Stimulated activated CD8-positive, alpha-beta memory T cell treated with anti-CD3 and anti-CD28 coated beads, Interleukin-7, amount 100 ng/mL, for 1 hour (primary cell): ENCODE data around the gene S100A10.

Experiments
- DNase-seq, 2 donors: peaks; one replicate each; pipeline ENCODE4 v3.0.0-alpha.2; 2020; ENCODE audit warnings: low read depth in 2 of 2

Gene S100A10

GRCh38 chr1:152013664-152014237 lies 20.1 kb upstream of the S100A10 start:
- no peak for DNase-seq

- no peak for DNase-seq
These were observed 16.0 kb upstream of the S100A10 start for GRCh38 chr1:152009691-152010090.

DNA sequence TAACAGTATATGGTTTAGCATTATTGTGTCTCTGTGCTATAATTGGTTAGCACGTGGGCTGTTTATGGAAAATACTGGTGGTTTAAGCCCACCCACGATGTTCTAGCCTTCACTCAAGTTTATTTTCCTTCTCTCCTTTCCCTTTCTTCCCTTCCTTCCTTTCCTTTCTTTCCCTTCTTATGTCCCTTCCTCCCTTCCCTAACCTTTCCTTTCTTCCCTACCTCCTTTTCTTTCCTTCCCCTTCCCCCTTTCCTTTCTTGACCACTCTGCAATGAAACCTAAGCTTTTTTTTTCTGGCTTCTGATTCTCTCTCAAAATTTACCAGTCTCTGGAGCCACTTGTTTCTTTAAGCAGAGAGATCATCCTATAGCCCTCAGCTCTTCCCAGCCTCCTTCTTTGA lies 13.4 kb upstream of the S100A10 start:
- no peak for DNase-seq

GRCh38 chr1:152005360-152005912 lies 11.8 kb upstream of the S100A10 start:
- no peak for DNase-seq

DNA sequence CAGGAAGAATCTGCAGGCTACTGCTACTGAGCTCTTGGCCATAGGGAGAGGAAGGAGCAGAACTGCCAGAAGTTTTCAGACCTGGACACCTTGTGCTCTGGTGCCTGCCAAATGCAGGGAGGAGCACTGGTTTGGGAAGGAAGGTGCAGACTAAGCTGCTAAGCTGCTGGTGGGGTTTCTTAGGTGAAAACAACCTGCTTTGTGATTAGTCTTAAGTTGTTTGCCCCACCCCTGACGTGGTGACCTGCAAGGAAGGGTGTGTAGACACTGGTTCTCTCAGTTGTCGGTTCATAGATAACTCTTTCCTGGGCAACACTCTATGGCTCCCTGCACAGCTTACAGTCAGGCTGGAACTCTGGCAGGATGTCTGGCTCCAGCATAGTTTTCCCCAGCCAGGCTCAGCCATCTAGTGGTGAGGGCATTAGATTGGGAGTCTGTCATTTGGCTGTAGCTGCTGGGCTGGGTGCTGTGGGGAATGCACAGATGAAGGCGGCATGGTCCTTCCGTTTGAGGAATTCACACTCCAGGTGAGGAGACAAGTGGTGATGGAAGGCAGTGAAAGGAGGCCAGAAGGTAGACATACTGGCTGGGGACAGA lies 10.3 kb upstream of the S100A10 start:
- DNase-seq: no peak

- DNase-seq: no peak
These were observed 9.3 kb upstream of the S100A10 start for GRCh38 chr1:152002960-152003359.

DNA sequence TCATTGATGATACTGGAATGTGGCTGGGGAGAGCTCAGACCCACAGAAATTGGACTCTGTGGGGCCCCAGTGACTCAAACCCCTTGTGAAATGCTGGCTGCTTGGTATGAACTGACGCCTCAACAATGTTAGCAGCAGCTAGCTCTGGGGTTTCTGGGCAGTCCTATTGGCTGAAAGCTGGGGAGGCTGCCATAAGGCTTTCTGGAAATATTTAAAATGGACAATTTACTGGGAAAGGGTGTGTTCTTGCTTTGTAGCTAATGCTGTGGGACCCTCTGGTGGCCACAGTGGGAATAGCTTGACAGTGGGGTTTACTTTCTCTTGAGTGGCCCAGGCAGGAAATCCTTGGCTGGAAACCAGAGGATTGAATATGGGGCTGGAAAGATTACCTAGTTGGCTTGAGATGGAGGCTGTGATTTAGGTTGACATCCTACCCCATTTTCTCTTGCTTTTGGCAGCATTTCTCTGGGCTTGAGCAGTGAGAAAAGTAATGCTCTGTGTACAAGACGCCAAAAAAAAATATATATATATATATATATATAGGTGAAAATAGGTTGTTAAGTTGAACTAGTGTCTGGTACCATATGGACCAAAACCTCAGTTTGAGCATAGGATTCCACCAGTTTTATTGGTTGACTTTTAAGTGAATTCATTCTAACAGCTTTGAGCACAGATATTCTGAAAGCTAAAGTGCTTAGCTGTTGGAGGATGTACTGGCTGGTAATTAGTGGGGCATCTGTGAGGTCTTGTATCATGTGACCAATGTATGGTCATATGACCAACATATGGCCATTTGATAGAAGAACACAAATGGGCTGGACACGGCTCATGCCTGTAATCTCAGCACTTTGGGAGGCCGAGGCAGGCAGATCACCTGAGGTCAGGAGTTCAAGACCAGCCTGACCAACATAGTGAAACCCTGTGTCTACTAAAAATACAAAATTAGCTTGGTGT lies 8.2 kb upstream of the S100A10 start:
- peak; percentile 51 to 64 for DNase-seq

- DNase-seq: no peak
These were observed 7.4 kb upstream of the S100A10 start for GRCh38 chr1:152000964-152001630.

DNA sequence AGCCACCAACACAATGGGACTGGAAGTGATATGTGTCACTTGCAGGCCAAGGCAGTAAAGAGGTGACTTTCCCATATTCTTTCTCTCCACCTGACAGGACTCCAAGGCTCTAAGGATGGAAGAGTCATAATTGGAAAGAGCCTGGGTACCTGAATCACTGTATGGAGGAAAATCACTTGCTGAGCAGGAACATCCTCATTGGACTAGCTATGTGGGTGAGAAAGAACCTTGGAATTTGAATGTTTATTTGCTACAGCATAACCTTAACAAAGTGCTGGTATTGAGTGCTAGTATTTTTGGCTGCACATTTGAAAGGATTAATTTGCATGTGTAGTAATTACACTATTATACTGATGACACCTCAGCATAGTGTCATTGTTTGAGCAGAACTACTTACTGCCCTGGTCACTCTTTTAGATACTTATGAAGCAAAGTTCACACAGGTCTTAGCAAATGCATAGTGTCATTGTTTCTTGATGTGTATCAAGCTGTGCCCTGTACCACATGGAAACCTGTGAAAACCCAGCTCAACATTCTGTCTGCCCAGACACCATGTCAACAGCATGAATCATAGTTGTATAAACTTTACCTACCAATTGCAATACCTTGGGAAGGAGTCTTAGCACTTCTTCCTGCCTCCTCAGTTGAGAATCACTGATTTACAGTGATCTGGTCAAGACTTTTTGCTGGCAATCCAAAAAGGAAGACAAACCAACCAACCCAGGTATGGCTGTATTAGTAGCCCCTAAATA lies 5.1 kb upstream of the S100A10 start:
- no peak for DNase-seq

GRCh38 chr1:151997284-151997570 lies 3.6 kb upstream of the S100A10 start:
- DNase-seq: no peak

- no peak for DNase-seq
These were observed 2.1 kb upstream of the S100A10 start for GRCh38 chr1:151995774-151996173.

DNA sequence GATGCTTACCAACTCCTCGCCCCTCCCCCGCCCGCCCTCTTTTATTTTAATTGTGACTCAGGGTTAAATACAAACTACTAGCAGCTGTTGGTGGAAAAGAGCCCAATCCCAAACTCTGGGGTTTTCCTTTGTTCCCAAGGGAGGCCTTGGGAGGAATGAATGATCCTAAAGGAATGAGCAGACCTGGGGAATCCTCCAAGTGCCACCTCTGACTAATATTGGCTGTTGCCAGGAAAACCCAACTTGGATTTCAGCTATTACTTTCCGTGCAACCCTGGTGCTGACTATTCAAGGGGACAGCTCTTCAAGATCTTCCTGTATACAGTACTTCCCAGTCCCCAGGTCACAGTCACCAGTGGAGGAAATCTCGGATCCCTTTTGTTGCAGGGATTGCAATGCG lies 1.3 kb upstream of the S100A10 start:
- no peak for DNase-seq

- DNase-seq: no peak
These were observed 450 bp downstream of the S100A10 start for GRCh38 chr1:151993084-151993733.

- no peak for DNase-seq
These were observed 1.2 kb downstream of the S100A10 start for GRCh38 chr1:151992303-151993083.

GRCh38 chr1:151991663-151992302 lies 1.9 kb downstream of the S100A10 start:
- DNase-seq: no peak

DNA sequence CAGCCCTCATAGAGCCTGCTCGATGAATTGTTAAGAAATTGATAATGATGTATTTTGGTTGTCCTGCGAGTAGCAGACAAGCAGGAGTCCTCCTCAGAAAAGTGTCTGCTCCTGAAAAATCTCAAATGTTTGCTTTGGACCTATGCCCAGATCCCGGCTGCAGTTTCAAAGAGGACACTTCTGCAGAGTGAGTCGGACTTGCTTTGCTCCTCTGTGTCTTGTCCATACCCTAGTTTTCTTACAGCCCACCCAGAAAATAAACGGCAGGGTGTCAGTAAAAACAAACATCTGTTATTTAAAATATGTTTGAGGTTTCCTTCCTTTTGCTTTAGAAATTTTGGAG lies 2.8 kb downstream of the S100A10 start:
- no peak for DNase-seq

- no peak for DNase-seq
These were observed 3.4 kb downstream of the S100A10 start for GRCh38 chr1:151990058-151990855.

GRCh38 chr1:151989211-151989862 lies 4.3 kb downstream of the S100A10 start:
- peak in 1 of 2 donors; percentile 18 for DNase-seq
